Left hindlimb (tissue), 1 donor: ENCODE data around the gene CNOT6.
"Not testable (repeated sequence)": the region's sequence is repeated elsewhere in the genome, so short reads cannot be mapped to it uniquely, and the experiment has no call there.

Experiments
- DNase-seq: peaks from one replicate; pipeline ENCODE4 v3.0.0-alpha.2; 2018

Gene CNOT6

DNA sequence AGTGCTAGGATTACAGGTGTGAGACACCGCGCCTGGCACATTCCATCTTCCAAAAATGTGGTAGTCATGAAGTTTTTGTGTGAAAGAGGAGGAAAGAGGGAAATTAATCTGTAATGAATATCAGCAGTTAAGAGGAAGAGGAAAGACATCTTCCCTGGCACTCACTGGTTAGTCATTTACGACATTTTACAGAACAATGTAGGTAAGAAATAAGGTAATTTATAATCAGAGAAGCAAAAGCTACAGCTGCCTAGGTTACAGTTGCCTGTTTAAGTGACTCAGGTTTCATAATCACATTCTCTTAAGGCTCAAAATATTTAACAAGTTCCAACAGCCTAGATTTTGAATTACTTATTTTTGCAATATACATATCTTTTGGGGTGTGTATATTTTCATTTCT, 26.9 kb downstream of the CNOT6 start:
- DNase-seq = no peak

DNA sequence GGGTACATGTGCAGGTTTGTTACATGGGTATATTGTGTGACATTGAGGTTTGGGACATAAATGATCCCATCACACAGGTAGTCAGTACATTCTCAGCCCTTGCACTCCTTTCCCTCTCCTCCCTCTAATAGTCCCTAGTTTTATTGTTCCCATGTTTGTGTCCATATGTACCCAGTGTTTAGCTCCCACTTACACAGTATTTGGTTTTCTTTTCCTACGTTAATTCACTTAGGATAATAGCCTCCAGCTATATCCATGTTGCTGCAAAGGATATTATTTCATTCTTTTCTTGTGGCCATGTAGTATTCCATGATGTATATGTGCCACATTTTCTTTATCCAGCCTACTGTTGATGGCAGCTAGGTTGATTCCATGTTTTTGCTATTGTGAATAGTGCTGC, 27.4 kb downstream of the CNOT6 start:
- no peak for DNase-seq

DNA sequence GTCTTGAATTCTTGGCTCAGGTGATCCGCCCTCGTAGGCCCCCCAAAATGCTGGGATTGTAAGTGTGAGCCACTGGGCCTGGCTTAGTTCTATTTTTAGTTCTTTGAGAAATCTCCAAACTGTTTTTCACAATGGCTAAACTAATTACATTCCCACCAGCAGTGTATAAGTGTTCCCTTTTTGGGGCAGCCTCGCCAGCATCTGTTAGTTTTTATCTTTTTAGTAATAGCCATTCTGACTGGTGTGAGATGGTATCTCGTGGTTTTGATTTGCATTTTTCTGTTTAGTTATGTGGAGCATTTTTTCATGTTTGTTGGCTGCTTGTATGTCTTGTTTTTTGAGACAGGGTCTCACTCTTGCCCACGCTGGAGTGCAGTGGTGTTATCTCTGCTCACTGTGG, 28.2 kb downstream of the CNOT6 start:
- DNase-seq = no peak

DNA sequence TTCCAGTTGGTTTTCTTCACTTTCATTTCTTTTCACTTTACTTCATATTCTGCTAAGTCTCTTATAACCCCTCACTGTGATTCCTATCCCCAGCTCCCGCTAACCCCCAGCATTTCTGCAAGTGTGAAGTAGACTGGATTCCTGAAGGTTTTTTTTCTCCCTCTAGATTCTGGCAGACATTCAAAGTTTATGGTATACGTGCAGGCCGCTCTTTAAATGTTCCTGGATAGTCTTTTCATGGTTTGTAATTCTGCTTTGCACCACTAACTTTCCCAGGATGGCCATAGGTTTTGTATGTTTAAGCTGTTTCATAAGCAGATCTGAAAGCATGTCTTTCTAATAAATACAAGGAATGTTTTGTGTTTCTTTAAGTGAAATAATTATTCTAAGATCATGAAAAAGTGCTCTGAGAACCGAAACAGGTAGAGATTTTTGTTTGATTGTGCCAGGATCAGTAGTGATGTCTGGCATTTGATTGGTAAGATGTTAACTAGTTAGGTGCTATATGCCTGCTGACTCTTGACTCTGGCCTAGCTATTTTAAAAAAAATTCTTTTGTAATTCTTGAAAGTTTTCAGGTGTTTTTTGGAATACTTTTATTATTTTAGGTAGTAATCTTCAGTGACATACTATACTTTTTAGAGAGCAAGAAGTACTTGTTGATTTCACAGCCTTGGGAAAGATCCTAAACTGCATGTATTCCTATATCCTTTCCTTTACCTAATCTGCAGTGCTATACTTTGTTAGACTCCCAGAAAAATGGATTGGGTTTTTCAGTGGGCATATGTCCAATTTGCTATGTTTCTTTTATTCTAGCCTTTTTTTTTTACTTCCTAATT, 29.7 kb downstream of the CNOT6 start:
- peak; percentile 33 for DNase-seq

DNA sequence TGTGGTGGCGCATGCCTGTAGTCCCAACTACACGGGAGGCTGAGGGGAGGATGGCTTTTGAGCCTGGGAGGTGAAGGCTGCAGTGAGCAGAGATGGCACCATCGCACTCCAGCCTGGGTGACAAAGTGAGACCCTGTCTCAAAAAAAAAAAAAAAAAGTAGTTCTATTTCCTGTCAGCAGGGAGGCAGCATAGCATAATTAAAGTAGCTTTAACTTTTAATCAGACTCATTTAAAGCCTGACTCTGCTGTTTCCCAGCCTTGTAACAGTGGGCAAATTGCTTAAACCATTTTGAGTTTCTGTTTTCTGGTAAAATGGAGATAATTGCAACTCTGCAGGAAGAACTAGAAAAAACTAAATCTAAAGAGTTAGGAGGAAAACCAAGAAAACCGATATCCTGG, 31.2 kb downstream of the CNOT6 start:
- DNase-seq = no peak

DNA sequence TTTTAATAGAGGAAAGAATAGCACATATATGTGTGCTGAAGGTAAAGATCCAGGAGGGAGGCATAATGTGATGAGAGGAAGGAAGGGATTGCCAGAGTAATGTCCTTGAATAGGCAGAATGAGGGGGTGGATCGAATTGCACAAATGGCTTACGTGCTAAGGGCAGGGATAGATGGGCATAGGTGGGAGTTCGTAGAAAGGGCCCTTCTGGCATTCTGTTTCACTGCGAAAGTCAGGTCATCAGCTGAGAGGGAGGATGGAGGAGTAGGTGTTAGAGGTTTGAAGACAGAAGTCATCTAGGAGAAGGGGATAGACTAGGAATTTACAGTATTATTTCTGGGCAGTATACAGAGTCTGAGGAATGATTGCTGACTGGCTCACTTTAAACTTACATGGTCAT, 32.1 kb downstream of the CNOT6 start:
- DNase-seq = no peak

DNA sequence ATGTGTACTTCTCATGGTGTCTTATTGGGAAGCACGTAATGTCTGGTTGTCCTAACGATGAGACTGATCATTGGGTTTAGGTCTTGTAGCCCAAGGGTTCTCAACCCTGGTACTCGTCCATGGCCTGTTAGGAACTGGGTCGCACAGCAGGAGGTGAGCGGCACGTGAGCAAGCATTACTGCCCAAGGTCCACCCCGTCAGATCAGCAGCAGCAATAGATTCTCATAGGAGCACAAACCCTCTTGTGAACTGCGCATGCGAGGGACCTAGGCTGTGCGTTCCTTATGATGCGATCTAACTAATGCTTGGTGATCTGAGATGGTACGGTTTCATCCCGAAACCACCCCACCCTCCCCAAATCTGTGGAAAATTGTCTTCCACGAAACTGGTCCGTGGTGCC, 33.5 kb downstream of the CNOT6 start:
- no peak for DNase-seq

DNA sequence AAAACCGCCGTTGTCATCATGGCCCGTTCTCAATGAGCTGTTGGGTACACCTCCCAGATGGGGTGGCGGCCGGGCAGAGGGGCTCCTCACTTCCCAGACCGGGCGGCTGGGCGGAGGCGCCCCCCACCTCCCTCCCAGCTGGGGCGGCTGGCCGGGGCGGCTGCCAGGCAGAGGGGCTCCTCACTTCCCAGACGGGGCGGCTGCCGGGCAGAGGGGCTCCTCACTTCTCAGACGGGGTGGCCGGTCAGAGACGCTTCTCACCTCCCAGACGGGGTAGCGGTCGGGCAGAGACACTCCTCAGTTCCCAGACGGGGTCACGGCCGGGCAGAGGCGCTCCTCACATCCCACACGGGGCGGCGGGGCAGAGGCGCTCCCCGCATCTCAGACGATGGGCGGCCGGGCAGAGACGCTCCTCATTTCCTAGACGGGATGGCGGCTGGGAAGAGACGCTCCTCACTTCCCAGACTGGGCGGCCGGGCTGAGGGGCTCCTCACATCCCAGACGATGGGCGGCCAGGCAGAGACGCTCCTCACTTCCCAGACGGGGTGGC, 36.9 kb downstream of the CNOT6 start:
- DNase-seq = not testable (repeated sequence)

DNA sequence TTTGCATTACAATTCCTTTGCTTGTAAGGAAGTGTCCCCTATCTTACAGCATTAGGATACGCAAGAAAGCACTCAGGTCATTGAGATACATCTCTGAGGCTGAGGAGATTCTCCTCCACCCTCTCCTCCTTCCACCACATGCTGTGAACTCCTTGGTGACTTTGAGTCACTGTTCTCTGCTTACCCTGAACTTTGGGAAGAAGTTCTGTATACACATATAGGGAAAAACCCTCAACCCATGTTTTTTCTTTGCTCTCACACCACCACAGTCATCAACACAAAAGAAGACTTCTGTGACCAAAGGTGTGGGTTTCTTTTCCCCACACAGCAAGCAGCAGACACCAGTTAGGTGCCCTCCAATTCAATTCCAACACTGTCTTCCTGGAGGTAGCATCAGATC, 38.1 kb downstream of the CNOT6 start:
- DNase-seq = no peak

DNA sequence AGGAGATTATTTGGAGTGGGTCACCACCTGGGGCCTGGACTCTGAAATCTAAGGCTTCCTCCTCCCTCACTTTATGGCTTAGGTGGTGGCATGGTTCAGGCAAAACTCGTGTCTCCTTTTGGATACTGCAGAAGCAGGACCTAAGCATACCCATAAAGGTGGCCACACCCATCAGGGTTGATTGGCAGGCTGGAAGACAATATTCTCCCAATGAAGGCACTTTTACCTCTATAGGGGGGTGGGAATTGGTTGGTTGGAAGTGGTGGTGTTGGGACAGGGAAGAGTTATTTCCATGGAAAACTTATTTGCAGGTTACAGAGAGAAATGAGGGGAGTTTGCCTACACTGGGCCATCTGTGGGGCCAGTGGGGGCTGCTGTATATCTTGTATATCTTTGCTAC, 39.7 kb downstream of the CNOT6 start:
- DNase-seq = no peak

DNA sequence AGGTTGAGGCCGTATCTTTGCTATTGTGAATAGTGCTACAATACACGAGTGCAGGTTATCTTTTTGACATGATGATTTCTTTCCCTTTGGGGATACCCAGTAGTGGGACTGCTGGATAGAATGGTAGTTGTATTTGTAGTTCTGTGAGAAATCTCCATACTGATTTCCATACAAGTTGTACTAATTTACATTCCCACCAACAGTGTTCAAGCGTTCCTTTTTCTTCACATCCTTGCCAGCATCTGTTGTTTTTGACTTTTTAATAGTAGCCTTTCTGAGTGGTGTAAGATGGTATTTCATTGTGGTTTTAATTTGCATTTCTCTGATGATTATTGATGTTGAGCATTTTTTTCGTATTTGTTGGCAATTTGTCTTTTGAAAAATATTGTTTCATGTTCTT, 41.4 kb downstream of the CNOT6 start:
- no peak for DNase-seq

DNA sequence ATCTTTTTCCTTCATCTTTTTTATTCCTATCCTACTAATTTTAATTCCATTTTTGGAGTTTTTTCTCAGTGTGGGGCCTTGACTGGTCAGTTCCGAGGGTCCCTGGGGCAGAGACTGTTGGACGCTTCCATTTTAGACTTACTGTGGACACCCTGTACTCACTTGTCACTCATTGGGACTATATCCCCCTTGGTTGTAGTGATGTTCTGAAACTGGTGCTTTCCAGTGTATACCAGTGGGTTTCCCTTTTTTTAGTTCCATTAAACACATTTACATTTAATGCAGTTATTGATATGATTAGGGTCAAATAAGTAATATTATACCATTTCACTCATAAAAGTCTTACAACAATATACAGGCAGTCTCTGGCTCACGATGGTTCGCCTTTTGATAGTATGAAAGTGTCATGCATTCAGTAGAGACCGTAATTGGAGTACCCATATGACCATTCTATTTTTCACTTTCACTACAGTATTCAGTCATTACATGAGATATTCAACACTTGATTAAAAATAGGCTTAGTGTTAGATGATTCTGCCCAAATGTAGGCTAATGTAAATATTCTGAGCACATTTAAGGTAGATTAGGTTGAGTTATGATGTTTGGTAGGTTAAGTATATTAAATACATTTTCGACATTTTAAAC, 46.0 kb downstream of the CNOT6 start:
- DNase-seq = no peak

DNA sequence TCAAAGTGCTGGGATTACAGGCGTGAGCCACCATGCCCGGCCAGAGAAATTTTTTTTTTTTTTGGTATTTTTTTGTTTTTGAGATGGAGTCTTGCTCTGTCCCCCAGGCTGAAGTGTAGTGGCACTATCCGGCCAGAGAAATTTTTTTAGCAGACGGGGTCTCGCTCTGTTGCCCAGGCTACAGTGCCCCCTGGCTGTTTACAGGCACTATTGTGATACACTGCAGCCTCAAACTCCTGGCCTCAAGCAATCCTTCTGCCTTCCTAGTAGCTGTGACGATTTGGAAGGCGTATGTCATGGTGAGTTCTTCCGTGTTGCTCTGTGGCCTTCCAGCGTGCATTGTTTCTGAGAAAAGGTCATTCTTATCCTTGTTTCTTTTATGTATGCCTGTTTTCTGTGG, 47.5 kb downstream of the CNOT6 start:
- no peak for DNase-seq

DNA sequence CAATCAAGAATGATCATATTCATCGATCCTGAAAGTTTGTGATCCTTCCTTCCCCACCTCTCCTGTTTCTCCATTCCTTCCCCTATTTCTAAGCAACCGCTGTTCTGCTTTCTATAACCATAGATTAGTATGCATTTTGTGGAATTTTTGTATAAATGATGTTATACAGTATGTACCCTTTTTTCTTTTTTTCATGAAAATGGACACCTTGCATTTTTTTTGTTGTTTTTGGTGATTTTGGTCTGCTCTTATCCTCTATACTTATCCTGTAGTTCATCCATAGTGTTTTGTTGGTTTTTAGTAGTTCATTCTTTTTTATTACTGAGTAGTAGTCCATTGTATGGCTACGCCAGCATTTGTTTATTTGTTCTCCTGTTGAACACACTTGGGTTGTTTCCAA, 51.1 kb downstream of the CNOT6 start:
- DNase-seq = no peak

DNA sequence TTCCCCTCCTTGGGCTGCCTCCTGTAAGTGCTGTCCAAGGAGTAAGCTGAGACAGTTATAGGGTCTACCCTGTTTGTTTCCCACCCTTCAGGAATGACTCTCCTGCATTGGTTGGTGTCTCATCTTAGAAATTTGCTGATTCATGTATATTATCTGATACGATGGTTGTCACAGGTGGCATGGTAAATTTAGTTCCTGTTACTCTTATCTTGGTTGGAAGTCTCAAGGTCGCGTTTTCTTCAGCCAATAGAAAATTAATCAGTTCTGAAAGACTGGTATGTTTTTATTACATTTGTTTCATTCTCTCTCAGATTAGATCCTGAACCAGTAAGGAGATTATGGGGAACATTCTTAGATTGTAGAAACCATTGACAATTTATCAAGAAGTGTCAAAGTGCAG, 54.4 kb downstream of the CNOT6 start:
- DNase-seq = no peak

DNA sequence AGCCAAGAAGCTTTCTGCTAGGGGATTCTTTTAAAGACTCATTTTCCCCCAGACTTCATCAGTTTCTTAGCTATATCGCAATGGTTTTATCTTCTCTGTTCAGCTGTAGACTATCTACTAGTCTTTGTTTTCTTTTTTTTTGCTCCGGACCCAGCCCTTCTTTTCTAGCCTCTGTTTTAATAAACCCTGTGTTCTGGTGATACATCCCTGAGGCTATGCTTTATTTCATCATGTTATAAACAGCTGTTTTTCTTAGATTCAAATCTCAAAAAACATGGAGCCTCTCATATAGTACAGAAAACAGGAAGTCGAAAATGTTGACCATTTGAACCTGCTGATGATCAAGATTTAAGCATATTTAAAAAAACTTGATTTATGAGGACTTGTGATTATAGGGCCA, 59.4 kb downstream of the CNOT6 start:
- no peak for DNase-seq

DNA sequence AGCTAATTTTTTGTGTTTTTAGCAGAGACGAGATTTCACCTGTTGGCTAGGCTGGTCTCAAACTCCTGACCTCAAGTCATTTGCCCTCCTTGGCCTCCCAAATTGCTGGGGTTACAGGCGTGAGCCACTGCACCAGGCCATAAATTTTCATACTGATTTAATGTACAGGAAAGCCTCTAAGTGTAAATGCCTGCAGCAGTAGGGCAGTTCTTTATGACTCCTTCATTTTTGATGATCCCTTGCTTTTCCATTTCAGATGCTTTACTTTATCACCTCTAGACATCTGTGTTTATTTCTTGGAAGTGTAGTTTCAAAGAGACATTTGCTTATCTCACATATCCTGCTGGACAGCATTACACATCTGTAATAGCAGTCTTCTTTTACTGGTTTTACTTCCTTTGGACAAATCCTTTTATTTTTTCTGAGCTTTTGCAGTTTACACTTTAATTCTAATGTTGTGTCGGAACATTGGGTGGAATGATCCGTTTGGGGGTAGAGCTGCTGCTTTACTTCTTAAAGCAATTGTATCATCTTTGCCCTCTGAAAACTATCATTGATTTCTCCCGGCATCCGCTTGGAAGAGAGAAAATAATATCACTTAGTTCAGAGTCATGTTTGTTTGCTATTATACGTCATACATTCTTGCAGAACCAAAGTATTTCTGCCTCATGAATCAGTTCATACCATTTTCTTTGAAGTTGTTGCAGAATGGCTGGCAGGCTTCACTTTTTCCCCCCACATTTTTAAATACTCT, 61.2 kb downstream of the CNOT6 start:
- DNase-seq = no peak

DNA sequence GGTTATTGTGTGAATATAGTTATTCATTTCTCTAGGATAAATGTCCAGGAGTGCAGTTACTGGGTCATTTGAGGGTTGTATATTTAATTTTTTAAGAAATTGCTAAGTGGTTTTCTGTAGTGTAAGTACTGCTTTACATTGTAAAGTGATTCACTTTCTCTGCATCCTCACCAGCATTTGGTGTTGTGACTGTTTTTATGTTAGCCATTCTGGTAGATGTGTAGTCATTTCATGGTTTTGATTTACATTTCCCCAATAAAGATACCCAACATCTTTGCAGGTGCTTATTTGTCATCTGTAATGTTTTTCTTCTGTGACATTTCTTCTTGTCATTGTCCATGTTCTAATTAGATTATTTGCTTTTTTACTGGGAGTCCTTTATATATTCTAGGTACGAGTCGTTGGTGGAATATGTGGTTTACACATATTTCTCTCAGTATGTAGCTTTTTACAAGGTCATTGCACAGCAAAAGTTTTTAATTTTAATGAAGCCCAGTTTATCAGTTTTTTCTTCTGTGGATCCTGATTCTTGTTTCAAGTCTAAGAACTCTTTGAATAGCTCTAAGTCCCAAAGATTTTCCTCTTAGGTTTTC, 63.1 kb downstream of the CNOT6 start:
- no peak for DNase-seq

DNA sequence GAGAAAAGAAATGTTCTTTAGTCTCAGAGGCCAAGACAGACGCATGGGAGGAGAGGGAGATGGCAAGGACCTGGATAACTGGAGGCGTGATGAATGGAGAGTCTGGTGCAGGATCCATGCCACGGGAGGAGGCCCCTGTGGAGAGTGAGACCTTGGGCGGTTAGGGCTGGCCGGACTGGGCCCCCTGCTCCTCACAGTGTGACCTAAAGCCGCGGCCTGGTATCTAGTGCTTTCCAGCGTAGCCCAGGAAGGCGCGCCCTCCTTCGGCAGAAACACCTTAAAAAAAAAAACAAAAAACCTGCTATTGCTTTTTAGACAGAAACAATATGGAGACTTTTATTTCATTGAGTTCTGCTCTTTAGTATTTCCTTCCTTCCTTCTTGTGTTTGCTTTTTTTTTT, 64.1 kb downstream of the CNOT6 start:
- DNase-seq = no peak

DNA sequence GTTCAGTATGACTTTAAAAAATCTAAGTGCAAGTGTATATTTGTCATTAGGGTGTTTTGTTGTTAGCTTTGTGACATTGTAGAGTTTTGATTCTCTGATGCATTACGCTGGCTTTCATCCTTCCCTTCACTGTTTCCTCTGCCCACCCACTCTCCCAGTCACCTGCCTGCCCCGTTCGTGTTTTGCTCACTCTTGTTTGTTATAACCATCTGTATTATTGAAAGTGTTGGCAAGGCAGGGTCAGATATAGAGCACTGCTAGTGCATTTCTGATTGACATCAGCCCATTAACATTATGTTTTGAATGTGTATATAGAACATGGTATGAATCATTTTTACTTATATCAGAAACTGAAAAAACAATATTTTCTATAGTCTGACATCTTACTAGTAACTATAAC, 69.8 kb downstream of the CNOT6 start:
- DNase-seq = no peak

DNA sequence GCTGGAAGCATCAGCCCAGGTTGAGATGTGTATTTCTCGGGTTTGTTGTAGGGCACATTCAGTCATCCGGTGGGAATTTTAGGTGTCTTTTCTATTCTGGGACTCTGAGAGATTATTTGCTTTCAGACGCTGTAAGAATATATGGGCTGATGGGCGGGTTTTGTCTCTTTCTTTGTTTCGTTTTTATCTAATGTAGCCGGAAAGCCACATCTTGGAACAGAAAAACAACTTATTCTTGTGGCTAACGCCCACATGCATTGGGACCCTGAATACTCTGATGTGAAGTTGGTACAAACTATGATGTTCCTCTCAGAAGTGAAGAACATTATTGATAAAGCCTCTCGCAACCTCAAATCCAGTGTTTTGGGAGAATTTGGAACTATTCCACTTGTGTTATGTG, 74.7 kb downstream of the CNOT6 start:
- DNase-seq = no peak

DNA sequence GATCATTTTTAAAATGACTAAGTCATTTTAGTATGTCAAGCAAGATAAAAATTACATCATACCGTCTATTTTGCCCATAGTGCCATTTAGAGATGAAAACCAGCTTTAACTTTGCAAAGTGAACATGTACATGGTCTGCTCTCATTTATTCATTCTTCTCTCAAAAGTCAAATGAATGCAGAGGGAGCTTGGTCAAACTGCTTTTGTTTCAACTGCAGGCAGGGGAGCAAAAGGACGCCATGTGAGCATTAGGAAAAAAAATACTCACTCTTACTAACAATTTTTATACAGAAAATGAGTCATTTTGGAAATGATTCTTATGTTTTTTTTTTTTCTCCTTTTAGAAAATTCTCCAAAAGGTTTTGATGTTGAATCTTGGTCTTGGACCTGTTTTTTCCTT, 81.4 kb downstream of the CNOT6 start:
- no peak for DNase-seq

DNA sequence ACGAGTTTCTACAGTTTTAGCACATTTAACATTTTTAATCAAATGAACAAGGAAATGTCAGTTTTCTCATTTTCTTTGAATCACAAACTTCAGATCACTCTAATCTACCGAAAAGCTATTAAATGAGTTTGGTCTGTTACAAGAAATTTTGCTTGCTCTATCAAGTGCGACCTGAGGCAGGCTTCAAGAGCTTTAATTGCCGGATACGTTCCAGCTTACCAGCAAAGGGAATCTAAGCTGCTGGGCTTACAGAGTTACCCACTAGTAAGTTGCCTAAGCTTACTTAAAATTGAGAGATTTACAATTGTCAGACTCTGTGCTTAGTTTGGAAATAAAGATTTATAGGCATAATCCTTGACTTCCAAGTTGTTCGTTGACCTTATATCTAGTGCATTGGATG, 86.5 kb downstream of the CNOT6 start:
- DNase-seq = no peak
